Measurements from ENCODE around the gene FRYL.
"Not testable (repeated sequence)": the region's sequence is repeated elsewhere in the genome, so short reads cannot be mapped to it uniquely, and the experiment has no call there.

Gene FRYL

DNA sequence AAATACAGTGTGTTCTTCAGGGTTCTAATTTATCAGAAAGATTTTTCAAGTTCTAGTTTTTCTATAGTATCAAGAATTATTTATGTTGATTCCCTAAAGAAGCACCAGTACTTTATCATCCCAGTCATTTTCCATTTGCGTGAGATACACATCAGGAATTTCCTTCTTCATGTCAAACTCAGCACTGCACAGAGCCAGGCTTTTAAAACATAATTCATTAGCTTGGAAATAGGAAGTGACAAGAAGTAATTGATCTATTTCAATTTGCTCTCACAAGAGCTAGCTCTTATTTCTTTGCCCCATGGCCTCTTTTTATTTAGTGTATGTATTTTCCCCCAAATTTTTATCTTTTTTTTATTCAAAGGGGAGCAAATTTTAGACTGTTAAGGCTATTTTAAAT, 309.9 kb downstream of the FRYL start:
- TF ChIP-seq, protein P1, sequence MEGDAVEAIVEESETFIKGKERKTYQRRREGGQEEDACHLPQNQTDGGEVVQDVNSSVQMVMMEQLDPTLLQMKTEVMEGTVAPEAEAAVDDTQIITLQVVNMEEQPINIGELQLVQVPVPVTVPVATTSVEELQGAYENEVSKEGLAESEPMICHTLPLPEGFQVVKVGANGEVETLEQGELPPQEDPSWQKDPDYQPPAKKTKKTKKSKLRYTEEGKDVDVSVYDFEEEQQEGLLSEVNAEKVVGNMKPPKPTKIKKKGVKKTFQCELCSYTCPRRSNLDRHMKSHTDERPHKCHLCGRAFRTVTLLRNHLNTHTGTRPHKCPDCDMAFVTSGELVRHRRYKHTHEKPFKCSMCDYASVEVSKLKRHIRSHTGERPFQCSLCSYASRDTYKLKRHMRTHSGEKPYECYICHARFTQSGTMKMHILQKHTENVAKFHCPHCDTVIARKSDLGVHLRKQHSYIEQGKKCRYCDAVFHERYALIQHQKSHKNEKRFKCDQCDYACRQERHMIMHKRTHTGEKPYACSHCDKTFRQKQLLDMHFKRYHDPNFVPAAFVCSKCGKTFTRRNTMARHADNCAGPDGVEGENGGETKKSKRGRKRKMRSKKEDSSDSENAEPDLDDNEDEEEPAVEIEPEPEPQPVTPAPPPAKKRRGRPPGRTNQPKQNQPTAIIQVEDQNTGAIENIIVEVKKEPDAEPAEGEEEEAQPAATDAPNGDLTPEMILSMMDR (IDR thresholded peaks at IDR 0.05; ENCODE audit: control extremely low read depth, extremely low read depth, low read depth, missing control alignments): no peak
- POLR2A ChIA-PET: no interaction called here
- DNase-seq (ENCODE audit: extremely low spot score): no peak
- CTCF ChIA-PET: interaction anchor here (1.1 to 1.8 kb wide), 2 partner anchors 15 to 16 kb away, joined by 3 to 5 read pairs; no protein-coding TSS in a partner anchor

DNA sequence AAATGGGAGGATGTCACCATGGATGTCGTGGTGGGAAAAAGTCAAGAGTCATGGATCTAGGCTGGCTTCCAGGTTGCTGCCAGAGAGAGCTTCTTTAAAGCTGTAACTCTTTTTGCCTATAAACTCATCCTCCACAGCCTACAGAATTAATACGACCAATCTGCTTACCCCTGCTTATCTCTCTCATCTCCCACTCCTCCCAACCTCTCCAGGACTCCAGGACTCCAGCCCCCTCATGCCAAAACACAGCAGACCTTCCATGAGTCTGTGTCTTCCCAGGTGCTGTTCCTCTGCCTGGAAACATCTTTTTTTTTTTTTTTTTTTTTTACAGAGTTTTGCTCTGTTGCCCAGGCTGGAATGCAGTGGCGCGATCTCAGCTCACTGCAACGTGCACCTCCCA, 312.2 kb downstream of the FRYL start:
- DNase-seq (ENCODE audit: extremely low spot score): no peak
- POLR2A ChIA-PET: no interaction called here
- CTCF ChIA-PET: no interaction called here
- TF ChIP-seq, protein P1 (IDR thresholded peaks at IDR 0.05; ENCODE audit: control extremely low read depth, extremely low read depth, low read depth, missing control alignments): no peak

GRCh38 chr4:48467442-48467841, 312.6 kb downstream of the FRYL start:
- no peak for DNase-seq (ENCODE audit: extremely low spot score)
- POLR2A ChIA-PET: no interaction called here
- CTCF ChIA-PET: interaction anchor here (1.1 to 1.6 kb wide), 3 partner anchors 9 to 15 kb away, joined by 3 to 5 read pairs (median 5); no protein-coding TSS in a partner anchor
- TF ChIP-seq, protein P1 (IDR thresholded peaks at IDR 0.05; ENCODE audit: control extremely low read depth, extremely low read depth, low read depth, missing control alignments): no peak

DNA sequence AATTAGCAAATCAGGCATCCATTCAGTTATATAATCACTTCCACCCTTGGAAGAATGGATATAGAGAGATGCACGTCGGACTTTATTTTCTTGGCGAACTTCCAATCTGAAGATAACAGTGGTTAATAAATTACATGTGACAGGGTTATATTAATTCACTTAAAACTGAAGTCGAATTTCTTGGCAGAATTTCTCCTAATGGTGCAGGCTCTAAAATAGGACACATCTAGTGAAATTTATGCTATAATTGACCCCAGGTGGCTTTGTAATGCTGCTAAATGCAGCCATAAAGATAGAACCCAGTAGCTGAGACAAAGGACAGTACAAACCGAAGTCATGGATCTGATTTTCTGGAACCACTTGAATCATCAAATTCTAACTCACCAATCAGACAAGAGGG, 317.7 kb downstream of the FRYL start:
- POLR2A ChIA-PET: no interaction called here
- TF ChIP-seq, protein P1 (IDR thresholded peaks at IDR 0.05; ENCODE audit: control extremely low read depth, extremely low read depth, low read depth, missing control alignments): no peak
- no peak for DNase-seq (ENCODE audit: extremely low spot score)
- CTCF ChIA-PET: interaction anchor here (1.5 to 1.8 kb wide), 2 partner anchors 9 to 482 kb away, joined by 3 to 5 read pairs; no protein-coding TSS in a partner anchor

GRCh38 chr4:48461000-48461399, 319.1 kb downstream of the FRYL start:
- no peak for DNase-seq (ENCODE audit: extremely low spot score)
- ChIA-PET POLR2A (no interaction called here), CTCF (interaction anchor here (1.8 kb wide), 1 partner anchor 11 kb away, joined by 5 read pairs; no protein-coding TSS in a partner anchor)
- TF ChIP-seq, protein P1 (IDR thresholded peaks at IDR 0.05; ENCODE audit: control extremely low read depth, extremely low read depth, low read depth, missing control alignments): no peak

- CTCF ChIA-PET: interaction anchor here (0.9 to 1.5 kb wide), 4 partner anchors 9 to 33 kb away, joined by 3 read pairs; no protein-coding TSS in a partner anchor
- POLR2A ChIA-PET: no interaction called here
- TF ChIP-seq, protein P1 (IDR thresholded peaks at IDR 0.05; ENCODE audit: control extremely low read depth, extremely low read depth, low read depth, missing control alignments): no peak
- no peak for DNase-seq (ENCODE audit: extremely low spot score)
These were observed 325.5 kb downstream of the FRYL start for GRCh38 chr4:48454591-48454990.

DNA sequence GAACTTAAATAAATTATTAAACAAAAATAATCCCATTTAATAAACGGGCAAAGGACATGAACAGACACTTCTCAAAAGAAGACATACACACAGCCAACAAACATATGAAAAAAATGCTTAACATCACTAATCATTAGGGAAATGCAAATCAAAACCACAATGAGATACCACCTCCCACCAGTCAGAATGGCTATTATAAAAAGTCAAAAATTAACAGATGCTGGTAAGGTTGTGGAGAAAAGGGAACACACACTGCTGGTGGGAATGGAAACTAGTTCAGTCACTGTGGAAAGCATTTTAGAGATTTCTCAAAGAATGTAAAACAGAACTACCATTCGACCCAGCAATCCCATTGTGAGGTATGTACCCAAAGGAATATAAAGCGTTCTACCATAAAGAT, 328.4 kb downstream of the FRYL start:
- CTCF ChIA-PET; POLR2A ChIA-PET; DNase-seq (ENCODE audit: extremely low spot score): not testable (repeated sequence)
